22Rv1 (cell line): ENCODE data around the gene KIAA0753.

ENCODE experiments used
- CTCF ChIP-seq: fragments of 450-650 bp; IDR thresholded peaks from 2 replicates; pipeline ENCODE4 v1.5.1; 2017; ENCODE audit warnings: mild to moderate bottlenecking
- ZFX ChIP-seq: fragments of 450-650 bp; IDR thresholded peaks from 2 replicates; pipeline ENCODE4 v1.6.1; 2017; ENCODE audit warnings: antibody characterized with exemption, borderline replicate concordance

- TF ChIP-seq ZFX, result no peak
- TF ChIP-seq CTCF, result no peak
These were observed 3.1 kb downstream of the KIAA0753 start for GRCh38 chr17:6637458-6637840.
